Neural progenitor cell (in vitro differentiated cells): ENCODE data around the gene SEZ6L.

Experiments
- CTCF ChIP-seq: fragments of 200-600 bp; sonication (generic); IDR thresholded peaks from 2 replicates; pipeline ENCODE4 v1.5.1; 2017; ENCODE audit warnings: antibody characterized with exemption, mild to moderate bottlenecking
- EZH2 ChIP-seq: fragments of 200-600 bp; sonication (generic); IDR thresholded peaks from 2 replicates; pipeline ENCODE4 v1.6.1; 2017; ENCODE audit warnings: antibody characterized with exemption, mild to moderate bottlenecking, moderate library complexity

- no peak for TF ChIP-seq CTCF
- no peak for TF ChIP-seq EZH2
Observed at GRCh38 chr22:26416256-26416655, 247.0 kb downstream of the SEZ6L start.
